Panc1 (cell line): Measurements from ENCODE around the gene ITGB2. TPM values are rescaled to one million over a fixed set of nuclear protein-coding genes. Genes with fewer than 3 reads are reported as not detected.

Experiments
- ATAC-seq: fragments of 200-7000 bp; cut with Tn5 transposase; 2 replicates; pipeline ENCODE4 v1.9.1; 2020; ENCODE audit warnings: mild to moderate bottlenecking, moderate library complexity
- BruUV-seq: library from RNA; stranded (reverse); fragments of 400-500 nt; replicated peaks from 2 replicates; lab custom pipeline; 2021; lab: Mats Ljungman, UMichigan
- CTCF ChIA-PET: fragments of 300-600 bp; sonication (Branson Sonifier 250); formaldehyde crosslinking; loops from one replicate; lab custom pipeline; 2022; ENCODE audit warnings: antibody characterized with exemption; lab: Charles Lee
- POLR2A ChIA-PET: fragments of 300-600 bp; sonication (Branson Sonifier 250); formaldehyde crosslinking; loops from one replicate; lab custom pipeline; 2022; ENCODE audit warnings: antibody characterized with exemption; lab: Charles Lee
- DNase-seq: peaks from one replicate; pipeline ENCODE4 v3.0.0-alpha.2; 2010; ENCODE audit warnings: low read depth, low spot score
- H3K27ac ChIP-seq: 2 replicates; pipeline ENCODE4 v1.5.1; 2011; ENCODE audit warnings: mild to moderate bottlenecking, low read length, inconsistent platforms
- H3K27me3 ChIP-seq: fragments of 200-500 bp; sonication (Bioruptor generic); 2 replicates; pipeline ENCODE4 v1.6.0; 2014; ENCODE audit warnings: low read length, inconsistent platforms; ENCODE audit not compliant: control insufficient read depth, insufficient read depth
- H3K36me3 ChIP-seq: fragments of 200-500 bp; sonication (Bioruptor generic); 2 replicates; pipeline ENCODE4 v1.5.1; 2014; ENCODE audit warnings: inconsistent platforms, mild to moderate bottlenecking, low read length, moderate library complexity; ENCODE audit not compliant: control insufficient read depth, insufficient read depth
- H3K4me1 ChIP-seq: 2 replicates; pipeline ENCODE4 v1.5.1; 2011; ENCODE audit warnings: inconsistent platforms, mild to moderate bottlenecking, low read length, moderate library complexity; ENCODE audit not compliant: control insufficient read depth, insufficient read depth
- H3K4me3 ChIP-seq, 2 experiments: 2 replicates each; pipeline ENCODE4 v1.5.1; 2011 to 2012; ENCODE audit warnings: low read depth in 2 of 2, low read length in 2 of 2, mild to moderate bottlenecking in 2 of 2, inconsistent platforms in 1 of 2, moderate library complexity in 1 of 2
- H3K9me3 ChIP-seq: fragments of 200-500 bp; sonication (Bioruptor generic); 2 replicates; pipeline ENCODE4 v1.5.1; 2014; ENCODE audit warnings: low read depth, mild to moderate bottlenecking, inconsistent platforms, low read length, moderate library complexity; ENCODE audit not compliant: control insufficient read depth, insufficient read depth
- POLR2AphosphoS5 ChIP-seq: IDR thresholded peaks from 2 replicates; pipeline ENCODE4 v1.6.1; 2012; ENCODE audit warnings: mild to moderate bottlenecking, low read depth, low read length, moderate library complexity
- REST ChIP-seq, 2 experiments: IDR thresholded peaks; 2 replicates each; pipeline ENCODE4 v1.6.1; 2011 to 2012; ENCODE audit warnings: low read depth in 2 of 2, control low read depth in 1 of 2, low read length in 1 of 2, mild to moderate bottlenecking in 1 of 2, moderate library complexity in 1 of 2; ENCODE audit not compliant: insufficient read depth in 1 of 2
- SIN3A ChIP-seq: IDR thresholded peaks from 2 replicates; pipeline ENCODE4 v1.6.1; 2012; ENCODE audit warnings: low read depth, mild to moderate bottlenecking, low read length, moderate library complexity, borderline replicate concordance; ENCODE audit not compliant: insufficient read depth
- TCF7L2 ChIP-seq: IDR thresholded peaks from 2 replicates; pipeline ENCODE4 v1.6.1; 2011; ENCODE audit warnings: mild to moderate bottlenecking, low read depth, low read length, inconsistent platforms
- in situ Hi-C: cut with HindIII; loops from 2 replicates; pipeline ENCODE4 v1.10.0; 2016; ENCODE audit warnings: low sequenced_read_pairs, low pct_unique_long_range_greater_than_20kb
- intact Hi-C: fragments of 100-400 bp; cut with micrococcal nuclease; formaldehyde crosslinking; loops from one replicate; pipeline ENCODE4 v1.10.0; 2022; ENCODE audit not compliant: unreplicated experiment
- total RNA-seq: library from RNA; stranded (reverse); gene quantifications from one replicate; pipeline ENCODE4 v1.2.1, GENCODE V29; 2021; ENCODE audit not compliant: unreplicated experiment
- TF ChIP-seq, protein P1 (sequence below): fragments of 450-650 bp; IDR thresholded peaks from 2 replicates; pipeline ENCODE4 v1.5.1; 2017; ENCODE audit warnings: mild to moderate bottlenecking

The ITGB2 gene
- total RNA-seq, 1 experiment from 2014 or later, result 3.0 TPM

- DNase-seq, result no peak
- intact Hi-C loops (no loop called here), in situ Hi-C loops (no loop called here)
- no peaks in the 10 kb centered on the region for H3K9me3 ChIP-seq
- BruUV-seq, result no TSS peak
- H3K4me3 ChIP-seq, result no peak overlapping the region
- H3K27me3 ChIP-seq, result no peaks in the 10 kb centered on the region
- H3K36me3 ChIP-seq, result no peaks in the 10 kb centered on the region
- TF ChIP-seq SIN3A (no peak), TCF7L2 (no peak), POLR2AphosphoS5 (no peak), REST (IDR thresholded peaks at IDR 0.05; ENCODE audit: insufficient read depth in 1 of 2, low read depth in 2 of 2, low read length in 1 of 2) (no peak)
- TF ChIP-seq, protein P1, sequence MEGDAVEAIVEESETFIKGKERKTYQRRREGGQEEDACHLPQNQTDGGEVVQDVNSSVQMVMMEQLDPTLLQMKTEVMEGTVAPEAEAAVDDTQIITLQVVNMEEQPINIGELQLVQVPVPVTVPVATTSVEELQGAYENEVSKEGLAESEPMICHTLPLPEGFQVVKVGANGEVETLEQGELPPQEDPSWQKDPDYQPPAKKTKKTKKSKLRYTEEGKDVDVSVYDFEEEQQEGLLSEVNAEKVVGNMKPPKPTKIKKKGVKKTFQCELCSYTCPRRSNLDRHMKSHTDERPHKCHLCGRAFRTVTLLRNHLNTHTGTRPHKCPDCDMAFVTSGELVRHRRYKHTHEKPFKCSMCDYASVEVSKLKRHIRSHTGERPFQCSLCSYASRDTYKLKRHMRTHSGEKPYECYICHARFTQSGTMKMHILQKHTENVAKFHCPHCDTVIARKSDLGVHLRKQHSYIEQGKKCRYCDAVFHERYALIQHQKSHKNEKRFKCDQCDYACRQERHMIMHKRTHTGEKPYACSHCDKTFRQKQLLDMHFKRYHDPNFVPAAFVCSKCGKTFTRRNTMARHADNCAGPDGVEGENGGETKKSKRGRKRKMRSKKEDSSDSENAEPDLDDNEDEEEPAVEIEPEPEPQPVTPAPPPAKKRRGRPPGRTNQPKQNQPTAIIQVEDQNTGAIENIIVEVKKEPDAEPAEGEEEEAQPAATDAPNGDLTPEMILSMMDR, result no peak
- peaks cover 33% of the 10 kb centered on the region for H3K4me1 ChIP-seq
- peak; percentile 67 for ATAC-seq
- POLR2A ChIA-PET, result no interaction called here
- H3K27ac ChIP-seq, result 0 out of 2 replicates have a peak overlapping the region, but pooled peaks have one; percentile 48
- CTCF ChIA-PET, result interaction anchor here (0.8 to 1.4 kb wide), 3 partner anchors 181 to 193 kb away, joined by 3 to 5 read pairs (median 4); no protein-coding TSS in a partner anchor
Measured at GRCh38 chr21:44947111-44947929, 26.6 kb upstream of the ITGB2 start.

- no peak overlapping the region for H3K4me3 ChIP-seq
- no peaks in the 10 kb centered on the region for H3K9me3 ChIP-seq
- H3K27ac ChIP-seq, result 0 out of 2 replicates have a peak overlapping the region, but pooled peaks have one; percentile 48
- ATAC-seq (no peak), DNase-seq (no peak)
- peaks cover 37% of the 10 kb centered on the region for H3K4me1 ChIP-seq
- CTCF ChIA-PET, result no interaction called here
- in situ Hi-C loops, result no loop called here
- no peak for TF ChIP-seq TCF7L2
- no TSS peak for BruUV-seq
- intact Hi-C loops, result no loop called here
- no peaks in the 10 kb centered on the region for H3K36me3 ChIP-seq
- POLR2A ChIA-PET, result no interaction called here
- no peaks in the 10 kb centered on the region for H3K27me3 ChIP-seq
Measured at GRCh38 chr21:44946254-44947041, 25.7 kb upstream of the ITGB2 start.
